WERI-Rb-1 (cell line): ENCODE results near the gene SLC6A17.

Experiments
- DNase-seq: peaks from one replicate; pipeline ENCODE4 v3.0.0-alpha.2; 2020
- H3K27ac ChIP-seq: fragments of 250-450 bp; sonication (Bioruptor Pico); 2 replicates; pipeline ENCODE4 v1.5.1; 2020; ENCODE audit warnings: mild to moderate bottlenecking, moderate library complexity
- H3K27me3 ChIP-seq: fragments of 250-450 bp; sonication (Bioruptor Pico); 2 replicates; pipeline ENCODE4 v1.5.1; 2021; ENCODE audit warnings: mild to moderate bottlenecking, low read depth, moderate library complexity; ENCODE audit not compliant: insufficient read depth, severe bottlenecking
- H3K36me3 ChIP-seq: fragments of 250-450 bp; sonication (Bioruptor Pico); 2 replicates; pipeline ENCODE4 v1.5.1; 2020; ENCODE audit warnings: mild to moderate bottlenecking, moderate library complexity
- H3K4me3 ChIP-seq: 2 replicates; pipeline ENCODE4 v1.5.1; 2011; ENCODE audit warnings: low read depth, mild to moderate bottlenecking, control low read depth, low read length
- H3K9me3 ChIP-seq: fragments of 250-450 bp; sonication (Bioruptor Pico); 2 replicates; pipeline ENCODE4 v1.5.1; 2021; ENCODE audit warnings: mild to moderate bottlenecking, moderate library complexity; ENCODE audit not compliant: severe bottlenecking
- CTCF ChIP-seq: IDR thresholded peaks from 2 replicates; pipeline ENCODE4 v1.5.1; 2011; ENCODE audit warnings: low read depth, mild to moderate bottlenecking, control low read depth, inconsistent platforms, low read length

The SLC6A17 gene

GRCh38 chr1:110240476-110241210 is 90.3 kb downstream of the SLC6A17 start:
- H3K36me3 ChIP-seq = no peaks in the 10 kb centered on the region
- no peaks in the 10 kb centered on the region for H3K27me3 ChIP-seq
- no peak for TF ChIP-seq CTCF
- H3K27ac ChIP-seq = no peak overlapping the region
- DNase-seq = no peak
- no peak overlapping the region for H3K4me3 ChIP-seq
- H3K9me3 ChIP-seq = no peaks in the 10 kb centered on the region

- Histone ChIP-seq H3K27me3 (no peaks in the 10 kb centered on the region), H3K27ac (no peak overlapping the region), H3K4me3 (no peak overlapping the region), H3K9me3 (no peaks in the 10 kb centered on the region), H3K36me3 (no peaks in the 10 kb centered on the region)
- DNase-seq = no peak
- no peak for TF ChIP-seq CTCF
Observed at GRCh38 chr1:110241516-110241915, 91.2 kb downstream of the SLC6A17 start.

- no peak for DNase-seq
- no peak for TF ChIP-seq CTCF
- H3K27ac ChIP-seq = no peak overlapping the region
- no peaks in the 10 kb centered on the region for H3K36me3 ChIP-seq
- H3K9me3 ChIP-seq = no peaks in the 10 kb centered on the region
- H3K4me3 ChIP-seq = no peak overlapping the region
- H3K27me3 ChIP-seq = no peaks in the 10 kb centered on the region
Observed at GRCh38 chr1:110242062-110242461, 91.8 kb downstream of the SLC6A17 start.

GRCh38 chr1:110242731-110243130 is 92.4 kb downstream of the SLC6A17 start:
- Histone ChIP-seq H3K27ac (no peak overlapping the region), H3K27me3 (no peaks in the 10 kb centered on the region), H3K9me3 (no peaks in the 10 kb centered on the region), H3K36me3 (no peaks in the 10 kb centered on the region), H3K4me3 (no peak overlapping the region)
- no peak for TF ChIP-seq CTCF
- DNase-seq = no peak

- Histone ChIP-seq H3K27ac (no peak overlapping the region), H3K36me3 (no peaks in the 10 kb centered on the region), H3K27me3 (no peaks in the 10 kb centered on the region), H3K4me3 (peak overlapping the region; percentile 13; the same call in 1 of the 2 replicates), H3K9me3 (no peaks in the 10 kb centered on the region)
- DNase-seq = no peak
- TF ChIP-seq CTCF = no peak
Observed at GRCh38 chr1:110243146-110243545, 92.9 kb downstream of the SLC6A17 start.

- Histone ChIP-seq H3K27me3 (no peaks in the 10 kb centered on the region), H3K9me3 (no peaks in the 10 kb centered on the region), H3K36me3 (no peaks in the 10 kb centered on the region), H3K27ac (no peak overlapping the region), H3K4me3 (peak overlapping the region; percentile 13)
- peak; percentile 51 for DNase-seq
- no peak for TF ChIP-seq CTCF
Observed at GRCh38 chr1:110243574-110243973, 93.3 kb downstream of the SLC6A17 start.
